ENCODE measurements around the gene BMAL1. TPM values are rescaled to one million over a fixed set of nuclear protein-coding genes. Genes with fewer than 3 reads are reported as not detected.

Gene BMAL1
- total RNA-seq, 1 donor from 2014 or later, result 26.5 TPM

DNA sequence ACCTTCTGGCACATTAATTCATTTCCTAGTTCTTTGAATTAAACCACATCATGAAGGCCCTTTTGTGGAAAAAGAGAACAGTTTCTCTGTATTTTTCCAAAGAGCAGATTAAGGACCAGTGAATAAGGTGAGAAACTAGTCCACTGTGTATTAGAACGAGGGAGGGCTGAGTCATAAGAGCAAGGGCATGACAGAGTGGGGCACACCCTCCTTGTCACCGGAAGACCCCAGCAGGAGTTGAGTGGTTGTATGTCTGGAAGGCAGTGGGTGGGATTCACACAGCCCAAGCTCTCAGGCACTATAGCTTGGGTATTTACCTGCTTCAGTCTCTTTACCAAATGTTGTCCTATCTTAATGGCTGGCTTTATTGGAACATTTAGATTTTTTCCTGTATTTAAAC, 86.8 kb downstream of the BMAL1 start:
- Mint-ChIP-seq H3K9me3 (no peaks in the 10 kb centered on the region), H3K4me1 (peaks cover 7% of the 10 kb centered on the region), H3K27ac (no peak overlapping the region), H3K36me3 (peaks cover 3% of the 10 kb centered on the region), H3K4me3 (no peak overlapping the region), H3K27me3 (ENCODE audit: insufficient read depth, low read depth) (peaks cover 2% of the 10 kb centered on the region)
- H3K9ac ChIP-seq, result no peak overlapping the region
- H3K27ac ChIP-seq, result no peak overlapping the region
- no peak for DNase-seq (ENCODE audit: low spot score)
- H3K4me2 ChIP-seq, result no peak overlapping the region
- TF ChIP-seq EZH2phosphoT487 (IDR thresholded peaks at IDR 0.05) (no peak), CTCF (IDR thresholded peaks at IDR 0.05) (no peak), EZH2 (IDR thresholded peaks at IDR 0.05) (no peak)
- no peaks in the 10 kb centered on the region for H3K27me3 ChIP-seq
- H4K20me1 ChIP-seq (ENCODE audit: low read depth), result no peaks in the 10 kb centered on the region
- H3K4me3 ChIP-seq, result no peak overlapping the region
- no peaks in the 10 kb centered on the region for H3K9me3 ChIP-seq (ENCODE audit: low read depth)
- peaks cover 10% of the 10 kb centered on the region for H3F3A ChIP-seq (ENCODE audit: low read depth)
- H2AFZ ChIP-seq (replicated peaks), result no peak overlapping the region
- H3K4me1 ChIP-seq, result peaks cover 13% of the 10 kb centered on the region
- no peaks in the 10 kb centered on the region for H3K36me3 ChIP-seq
- H3K79me2 ChIP-seq (ENCODE audit: low read depth), result no peaks in the 10 kb centered on the region

- Histone ChIP-seq H3K4me3 (no peak overlapping the region), H3K9me3 (ENCODE audit: low read depth) (no peaks in the 10 kb centered on the region), H3F3A (ENCODE audit: low read depth) (no peaks in the 10 kb centered on the region), H2AFZ (replicated peaks) (no peak overlapping the region), H3K4me1 (no peaks in the 10 kb centered on the region), H3K4me2 (no peak overlapping the region), H4K20me1 (ENCODE audit: low read depth) (no peaks in the 10 kb centered on the region), H3K27me3 (no peaks in the 10 kb centered on the region), H3K79me2 (ENCODE audit: low read depth) (no peaks in the 10 kb centered on the region), H3K27ac (no peak overlapping the region), H3K36me3 (no peaks in the 10 kb centered on the region), H3K9ac (no peak overlapping the region)
- Mint-ChIP-seq H3K4me3 (no peak overlapping the region), H3K9me3 (no peaks in the 10 kb centered on the region), H3K4me1 (peaks cover 2% of the 10 kb centered on the region), H3K36me3 (no peaks in the 10 kb centered on the region), H3K27ac (no peak overlapping the region), H3K27me3 (ENCODE audit: insufficient read depth, low read depth) (peaks cover 2% of the 10 kb centered on the region)
- TF ChIP-seq CTCF (IDR thresholded peaks at IDR 0.05), result no peak
- TF ChIP-seq EZH2phosphoT487 (IDR thresholded peaks at IDR 0.05), result no peak
- no peak for TF ChIP-seq EZH2 (IDR thresholded peaks at IDR 0.05)
- DNase-seq (ENCODE audit: low spot score), result no peak
Observed at GRCh38 chr11:13366266-13367026, 88.9 kb downstream of the BMAL1 start.

GRCh38 chr11:13367115-13367514, 89.5 kb downstream of the BMAL1 start:
- no peak overlapping the region for H3K4me3 ChIP-seq
- no peak overlapping the region for H2AFZ ChIP-seq (replicated peaks)
- H3K27me3 Mint-ChIP-seq (ENCODE audit: insufficient read depth, low read depth), result peaks cover 2% of the 10 kb centered on the region

More at GRCh38 chr11:13367115-13367514, 89.5 kb downstream of the BMAL1 start:
- Histone ChIP-seq H3K4me1 (no peaks in the 10 kb centered on the region), H3K4me2 (no peak overlapping the region), H3K9ac (no peak overlapping the region), H3K79me2 (ENCODE audit: low read depth) (no peaks in the 10 kb centered on the region), H3K27ac (no peak overlapping the region), H3F3A (ENCODE audit: low read depth) (no peaks in the 10 kb centered on the region), H4K20me1 (ENCODE audit: low read depth) (no peaks in the 10 kb centered on the region), H3K27me3 (no peaks in the 10 kb centered on the region), H3K36me3 (no peaks in the 10 kb centered on the region), H3K9me3 (ENCODE audit: low read depth) (no peaks in the 10 kb centered on the region)
- H3K27ac Mint-ChIP-seq, result no peak overlapping the region
- TF ChIP-seq EZH2 (IDR thresholded peaks at IDR 0.05) (no peak), CTCF (IDR thresholded peaks at IDR 0.05) (no peak), EZH2phosphoT487 (IDR thresholded peaks at IDR 0.05) (no peak)
- H3K4me3 Mint-ChIP-seq, result no peak overlapping the region
- DNase-seq (ENCODE audit: low spot score), result no peak
- H3K9me3 Mint-ChIP-seq, result no peaks in the 10 kb centered on the region
- no peaks in the 10 kb centered on the region for H3K36me3 Mint-ChIP-seq
- H3K4me1 Mint-ChIP-seq, result peaks cover 2% of the 10 kb centered on the region

Data from neural progenitor cell (in vitro differentiated cells).